Astrocyte of the cerebellum (primary cell): ENCODE results near the gene ATXN7.

Source experiments
- DNase-seq: peaks from one replicate; pipeline ENCODE4 v3.0.0-alpha.2; 2011; ENCODE audit warnings: low read depth
- H3K4me3 ChIP-seq: 2 replicates; pipeline ENCODE4 v1.5.1; 2011; ENCODE audit warnings: mild to moderate bottlenecking, low read depth, low read length, moderate library complexity
- in situ Hi-C: cut with HindIII; loops from 2 replicates; pipeline ENCODE4 v1.10.0; 2017; ENCODE audit warnings: low sequenced_read_pairs
- TF ChIP-seq, protein P1 (sequence below): IDR thresholded peaks from 2 replicates; pipeline ENCODE4 v1.5.1; 2012; ENCODE audit warnings: low read length, low read depth, moderate library complexity, mild to moderate bottlenecking; ENCODE audit errors: missing control alignments

The ATXN7 gene

DNA sequence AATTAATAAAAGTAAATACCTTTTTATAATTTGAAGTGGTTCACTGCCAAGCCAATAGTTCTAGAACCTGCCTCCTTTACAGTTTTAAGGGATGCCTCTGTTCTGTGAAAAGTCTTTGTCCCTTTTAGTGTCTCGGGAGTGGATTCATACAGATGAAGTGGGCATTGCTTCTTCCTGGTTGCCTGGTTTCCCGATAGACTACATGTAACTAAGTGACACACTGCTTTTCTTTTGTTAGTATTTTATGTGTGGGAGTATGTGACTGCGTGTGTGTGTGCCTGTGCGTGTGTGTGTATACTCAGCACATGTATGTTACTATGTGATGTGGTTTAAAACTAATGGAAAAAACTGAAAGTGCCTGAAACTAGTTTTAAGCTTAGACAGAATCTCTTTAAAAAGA lies 138.6 kb downstream of the ATXN7 start:
- in situ Hi-C loops = no loop called here

DNA sequence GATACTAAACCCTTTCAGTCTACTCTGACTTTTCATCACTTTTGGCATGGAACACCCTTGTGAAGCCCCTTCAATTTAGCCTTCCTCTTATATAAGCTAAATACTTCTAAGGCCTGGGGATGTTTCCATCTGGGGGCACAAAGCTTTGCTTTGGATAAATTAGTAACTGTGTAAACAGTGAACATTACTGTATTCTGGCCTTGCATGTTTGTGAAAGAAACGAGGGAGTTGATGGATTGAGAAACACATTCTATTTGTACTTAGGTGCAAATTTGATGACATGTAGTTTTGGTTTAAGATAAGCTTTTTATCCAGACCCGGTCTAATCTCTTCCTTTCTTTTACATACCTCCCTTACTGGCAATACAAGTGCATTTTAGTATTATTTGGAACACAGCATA lies 139.9 kb downstream of the ATXN7 start:
- DNase-seq = no peak
- no peak overlapping the region for H3K4me3 ChIP-seq
- TF ChIP-seq, protein P1, sequence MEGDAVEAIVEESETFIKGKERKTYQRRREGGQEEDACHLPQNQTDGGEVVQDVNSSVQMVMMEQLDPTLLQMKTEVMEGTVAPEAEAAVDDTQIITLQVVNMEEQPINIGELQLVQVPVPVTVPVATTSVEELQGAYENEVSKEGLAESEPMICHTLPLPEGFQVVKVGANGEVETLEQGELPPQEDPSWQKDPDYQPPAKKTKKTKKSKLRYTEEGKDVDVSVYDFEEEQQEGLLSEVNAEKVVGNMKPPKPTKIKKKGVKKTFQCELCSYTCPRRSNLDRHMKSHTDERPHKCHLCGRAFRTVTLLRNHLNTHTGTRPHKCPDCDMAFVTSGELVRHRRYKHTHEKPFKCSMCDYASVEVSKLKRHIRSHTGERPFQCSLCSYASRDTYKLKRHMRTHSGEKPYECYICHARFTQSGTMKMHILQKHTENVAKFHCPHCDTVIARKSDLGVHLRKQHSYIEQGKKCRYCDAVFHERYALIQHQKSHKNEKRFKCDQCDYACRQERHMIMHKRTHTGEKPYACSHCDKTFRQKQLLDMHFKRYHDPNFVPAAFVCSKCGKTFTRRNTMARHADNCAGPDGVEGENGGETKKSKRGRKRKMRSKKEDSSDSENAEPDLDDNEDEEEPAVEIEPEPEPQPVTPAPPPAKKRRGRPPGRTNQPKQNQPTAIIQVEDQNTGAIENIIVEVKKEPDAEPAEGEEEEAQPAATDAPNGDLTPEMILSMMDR = no peak
- in situ Hi-C loops = no loop called here

More for the DNA sequence above, 138.6 kb downstream of the ATXN7 start:
- TF ChIP-seq, protein P1 = no peak
- H3K4me3 ChIP-seq = no peak overlapping the region
- no peak for DNase-seq

DNA sequence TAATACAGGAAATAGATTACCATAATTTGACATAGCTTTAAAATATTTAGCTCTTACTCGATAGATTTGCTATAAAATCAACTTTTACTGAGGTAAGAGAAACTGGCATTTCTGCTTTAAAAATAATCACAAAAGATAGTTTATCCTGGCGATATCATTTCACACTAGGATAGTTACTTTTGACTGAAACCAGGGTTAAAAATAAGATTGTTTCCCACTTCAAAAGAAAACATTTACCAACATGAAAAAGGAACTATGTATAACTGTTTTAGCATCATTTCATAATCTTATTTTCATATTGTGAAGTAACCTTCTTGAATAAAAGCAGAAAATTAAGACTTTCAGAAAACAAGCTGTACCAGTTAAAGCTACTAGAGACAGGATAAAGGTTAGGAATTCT lies 144.3 kb downstream of the ATXN7 start:
- TF ChIP-seq, protein P1 = no peak
- no peak overlapping the region for H3K4me3 ChIP-seq
- no peak for DNase-seq
- in situ Hi-C loops = no loop called here

DNA sequence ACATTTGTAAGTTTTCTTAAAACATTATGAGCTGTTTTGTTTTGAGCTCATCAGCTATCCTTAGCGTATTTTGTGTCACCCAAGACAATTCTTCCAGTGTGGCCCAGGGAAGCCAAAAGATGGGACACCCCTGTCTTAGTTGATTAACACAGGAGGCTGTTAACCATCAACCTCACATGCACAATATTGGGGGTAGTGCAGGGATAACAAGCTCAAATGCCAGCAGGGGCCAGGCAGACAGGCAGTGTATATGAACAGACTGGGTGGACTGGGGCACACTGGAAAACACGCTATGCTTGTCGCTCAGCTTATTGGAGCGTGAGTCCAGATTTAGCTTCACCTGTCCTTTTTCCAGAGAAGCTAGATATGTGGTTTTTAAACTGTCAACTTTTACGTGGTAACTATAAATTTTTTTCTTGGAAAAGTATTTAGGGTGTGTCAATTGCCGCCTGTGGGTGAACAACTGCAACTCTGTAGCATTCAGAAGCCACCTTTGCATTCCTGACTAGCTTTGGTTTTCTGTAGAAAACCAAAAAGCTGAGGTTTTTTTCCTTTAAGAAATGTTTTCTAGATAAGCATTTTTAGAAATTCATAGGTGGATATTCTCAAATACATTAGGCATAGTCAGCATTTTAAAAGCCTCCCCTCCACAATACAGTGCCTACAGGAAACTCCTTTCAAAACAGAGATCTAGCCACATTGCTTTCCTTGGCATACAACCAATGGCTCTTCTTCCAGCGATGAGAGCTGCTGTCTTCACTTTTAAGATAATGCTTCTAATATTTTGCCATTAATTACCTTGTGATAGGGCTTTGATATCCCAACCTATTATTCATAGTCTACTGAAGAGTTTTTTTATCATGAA lies 145.1 kb downstream of the ATXN7 start:
- no peak overlapping the region for H3K4me3 ChIP-seq
- in situ Hi-C loops = no loop called here
- TF ChIP-seq, protein P1 = no peak
- no peak for DNase-seq

DNA sequence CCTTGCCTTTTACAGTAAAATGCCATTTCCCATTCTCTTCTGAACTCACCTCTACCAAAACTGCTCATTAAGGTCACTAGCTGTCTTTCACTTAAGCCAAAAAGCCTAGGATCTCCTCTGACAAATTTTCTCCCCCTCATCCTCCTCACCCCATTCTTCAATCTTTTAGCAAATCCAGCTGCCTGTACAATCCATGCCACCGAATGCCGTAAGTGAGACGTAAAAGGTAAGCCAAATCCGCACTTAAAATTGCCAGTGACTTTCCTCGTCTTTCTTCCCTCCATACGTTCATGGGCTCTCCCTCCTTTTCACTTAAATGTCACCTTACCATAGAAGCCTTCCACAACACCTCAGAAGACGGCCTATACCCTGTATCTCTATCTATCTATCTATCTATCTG lies 145.9 kb downstream of the ATXN7 start:
- in situ Hi-C loops = no loop called here

DNA sequence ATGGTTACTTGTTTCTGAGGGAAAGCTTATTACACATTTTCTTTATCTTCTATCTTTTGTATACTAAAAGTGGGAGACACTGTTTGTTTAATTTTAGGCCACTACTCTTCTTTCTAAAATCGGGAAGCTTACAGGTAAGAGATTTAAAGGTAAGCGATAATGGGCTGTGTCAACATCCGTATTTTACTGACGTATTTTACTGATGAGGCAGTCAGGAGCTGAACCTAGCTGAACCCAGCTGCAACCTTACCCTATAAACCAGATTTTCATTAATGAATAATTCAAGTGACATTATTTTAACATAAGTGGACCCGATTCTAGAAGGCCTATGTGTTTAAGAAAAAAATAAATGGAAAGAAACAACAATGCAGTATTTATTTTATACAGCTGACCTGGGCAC lies 146.5 kb downstream of the ATXN7 start:
- H3K4me3 ChIP-seq = no peak overlapping the region
- DNase-seq = no peak
- in situ Hi-C loops = no loop called here
- TF ChIP-seq, protein P1 = no peak

More for the DNA sequence above, 145.9 kb downstream of the ATXN7 start:
- DNase-seq = no peak
- TF ChIP-seq, protein P1 = no peak
- H3K4me3 ChIP-seq = no peak overlapping the region
